Tongue (tissue), 2 donors: ENCODE measurements around the gene PRKCB. TPM values are rescaled to one million over a fixed set of nuclear protein-coding genes. Genes with fewer than 3 reads are reported as not detected.
"Not testable (repeated sequence)": the region's sequence is repeated elsewhere in the genome, so short reads cannot be mapped to it uniquely, and the experiment has no call there.

Source experiments
- DNase-seq: peaks from one replicate; pipeline ENCODE4 v3.0.0-alpha.2; 2015
- total RNA-seq: library from RNA; depleted of rRNA; stranded (reverse); fragments of >200 nt; gene quantifications from one replicate; pipeline ENCODE4 v1.2.3, GENCODE V29; 2014

Gene PRKCB
- total RNA-seq, 1 donor from 2014 or later: 6.7 TPM

- DNase-seq: peak; percentile 22
These were observed 265.6 kb downstream of the PRKCB start for GRCh38 chr16:24101431-24101830.

GRCh38 chr16:24102209-24102660 lies 266.5 kb downstream of the PRKCB start:
- DNase-seq: peak; percentile 62

- DNase-seq: not testable (repeated sequence)
These were observed 269.7 kb downstream of the PRKCB start for GRCh38 chr16:24105471-24105870.

GRCh38 chr16:24108090-24108489 lies 272.3 kb downstream of the PRKCB start:
- not testable (repeated sequence) for DNase-seq

- DNase-seq: no peak
These were observed 276.0 kb downstream of the PRKCB start for GRCh38 chr16:24111724-24112302.

GRCh38 chr16:24113115-24113745 lies 277.4 kb downstream of the PRKCB start:
- no peak for DNase-seq

GRCh38 chr16:24114876-24115275 lies 279.1 kb downstream of the PRKCB start:
- DNase-seq: no peak

- DNase-seq: no peak
These were observed 280.4 kb downstream of the PRKCB start for GRCh38 chr16:24116046-24116776.

- DNase-seq: no peak
These were observed 281.2 kb downstream of the PRKCB start for GRCh38 chr16:24116989-24117388.

- DNase-seq: no peak
These were observed 281.9 kb downstream of the PRKCB start for GRCh38 chr16:24117680-24118079.

- no peak for DNase-seq
These were observed 282.5 kb downstream of the PRKCB start for GRCh38 chr16:24118126-24118821.

GRCh38 chr16:24119807-24120206 lies 284.0 kb downstream of the PRKCB start:
- no peak for DNase-seq

- no peak for DNase-seq
These were observed 287.5 kb downstream of the PRKCB start for GRCh38 chr16:24123275-24123674.

GRCh38 chr16:24124291-24124690 lies 288.5 kb downstream of the PRKCB start:
- no peak for DNase-seq

- no peak for DNase-seq
These were observed 289.4 kb downstream of the PRKCB start for GRCh38 chr16:24125214-24125613.

- no peak for DNase-seq
These were observed 293.7 kb downstream of the PRKCB start for GRCh38 chr16:24129412-24129918.

- DNase-seq: no peak
These were observed 294.8 kb downstream of the PRKCB start for GRCh38 chr16:24130494-24131085.

GRCh38 chr16:24131294-24131693 lies 295.5 kb downstream of the PRKCB start:
- DNase-seq: no peak

- no peak for DNase-seq
These were observed 296.4 kb downstream of the PRKCB start for GRCh38 chr16:24132048-24132796.

- no peak for DNase-seq
These were observed 297.0 kb downstream of the PRKCB start for GRCh38 chr16:24132797-24133155.
